Measurements from ENCODE around the gene HECTD3. TPM values are rescaled to one million over a fixed set of nuclear protein-coding genes. Genes with fewer than 3 reads are reported as not detected.
A peak's percentile ranks its signal among the peaks of the same experiment; 100 is the strongest.

Gene HECTD3
- polyA plus RNA-seq, 3 donors, result 13.9 to 53.9 (median 16.7) TPM

GRCh38 chr1:45012639-45013278 is 1.6 kb upstream of the HECTD3 start:
- Mint-ChIP-seq H3K27me3 (ENCODE audit: low read depth in 3 of 3) (no peaks in the 10 kb centered on the region), H3K9me3 (peaks cover 0 to 2% (median 0%) of the 10 kb centered on the region in 7 donors), H3K4me1 (peaks cover 57% of the 10 kb centered on the region), H3K4me3 (peak overlapping the region; percentile 86 to 89), H3K27ac (peak overlapping the region; percentile 72 to 92 (median 86)), H3K36me3 (peaks cover 30 to 35% of the 10 kb centered on the region in 2 donors)
- Histone ChIP-seq H3K9me3 (replicated peaks in 1 of 2; ENCODE audit: control insufficient read depth in 1 of 2, insufficient read depth in 1 of 2, low read length in 2 of 2) (no peaks in the 10 kb centered on the region), H3K36me3 (replicated peaks in 1 of 2; ENCODE audit: control insufficient read depth in 1 of 2, insufficient read depth in 2 of 2, low read length in 2 of 2) (peaks cover 19 to 34% of the 10 kb centered on the region in 2 donors), H3K4me2 (replicated peaks; ENCODE audit: extremely low read depth, low read length, poor library complexity, severe bottlenecking) (peak overlapping the region; percentile 99), H3K9ac (ENCODE audit: insufficient read depth, low read length, poor library complexity, severe bottlenecking) (peak overlapping the region; percentile 64), H3K79me2 (ENCODE audit: insufficient read depth, low read length) (peaks cover 35% of the 10 kb centered on the region), H4K20me1 (ENCODE audit: insufficient read depth, low read length) (peaks cover 28% of the 10 kb centered on the region), H2AFZ (ENCODE audit: insufficient read depth, low read depth, low read length, poor library complexity, severe bottlenecking) (peak overlapping the region; percentile 98), H3K27ac (ENCODE audit: low read depth in 1 of 2, low read length in 2 of 2) (peak overlapping the region; percentile 60 to 83), H3K27me3 (ENCODE audit: control insufficient read depth in 2 of 2, insufficient read depth in 2 of 2, low read length in 2 of 2) (no peaks in the 10 kb centered on the region), H3K4me1 (ENCODE audit: control insufficient read depth in 1 of 2, insufficient read depth in 2 of 2, low read length in 2 of 2) (peaks cover 33 to 51% of the 10 kb centered on the region in 2 donors), H3K4me3 (replicated peaks in 1 of 3; ENCODE audit: low read depth in 2 of 3, low read length in 3 of 3) (peak overlapping the region; percentile 44 to 96 (median 77))
- intact Hi-C loops (cut with micrococcal nuclease), result loop anchor here (2.0 to 10.0 kb wide), 5 partner anchors 26 to 572 kb away; partner anchors contain the start of genes BEST4 (in 1 of the 2), EIF2B3 (in 1 of the 2), NASP (in 1 of the 2) and TESK2 (in 1 of the 2)
- WGBS (ENCODE audit: insufficient coverage), result 2% methylated on average over 11 of the region's 21 CpGs
- TF ChIP-seq, protein P1, sequence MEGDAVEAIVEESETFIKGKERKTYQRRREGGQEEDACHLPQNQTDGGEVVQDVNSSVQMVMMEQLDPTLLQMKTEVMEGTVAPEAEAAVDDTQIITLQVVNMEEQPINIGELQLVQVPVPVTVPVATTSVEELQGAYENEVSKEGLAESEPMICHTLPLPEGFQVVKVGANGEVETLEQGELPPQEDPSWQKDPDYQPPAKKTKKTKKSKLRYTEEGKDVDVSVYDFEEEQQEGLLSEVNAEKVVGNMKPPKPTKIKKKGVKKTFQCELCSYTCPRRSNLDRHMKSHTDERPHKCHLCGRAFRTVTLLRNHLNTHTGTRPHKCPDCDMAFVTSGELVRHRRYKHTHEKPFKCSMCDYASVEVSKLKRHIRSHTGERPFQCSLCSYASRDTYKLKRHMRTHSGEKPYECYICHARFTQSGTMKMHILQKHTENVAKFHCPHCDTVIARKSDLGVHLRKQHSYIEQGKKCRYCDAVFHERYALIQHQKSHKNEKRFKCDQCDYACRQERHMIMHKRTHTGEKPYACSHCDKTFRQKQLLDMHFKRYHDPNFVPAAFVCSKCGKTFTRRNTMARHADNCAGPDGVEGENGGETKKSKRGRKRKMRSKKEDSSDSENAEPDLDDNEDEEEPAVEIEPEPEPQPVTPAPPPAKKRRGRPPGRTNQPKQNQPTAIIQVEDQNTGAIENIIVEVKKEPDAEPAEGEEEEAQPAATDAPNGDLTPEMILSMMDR (IDR thresholded peaks at IDR 0.05), result no peak
- peak in 2 of 3 donors; percentile 20 to 74 for DNase-seq

- peaks cover 33 to 51% of the 10 kb centered on the region in 2 donors for H3K4me1 ChIP-seq (ENCODE audit: control insufficient read depth in 1 of 2, insufficient read depth in 2 of 2, low read length in 2 of 2)
These were observed 914 bp upstream of the HECTD3 start, which contains the start of gene UROD for GRCh38 chr1:45011837-45012638. Gene UROD (plus strand): TSS chr1:45012254. CDS start chr1:45012266, 12 bp downstream.

More at GRCh38 chr1:45011837-45012638, 914 bp upstream of the HECTD3 start, which contains the start of gene UROD:
- Histone ChIP-seq H3K79me2 (ENCODE audit: insufficient read depth, low read length) (peaks cover 35% of the 10 kb centered on the region), H2AFZ (ENCODE audit: insufficient read depth, low read depth, low read length, poor library complexity, severe bottlenecking) (peak within 1 kb of the TSS; percentile 98), H3K27me3 (ENCODE audit: control insufficient read depth in 2 of 2, insufficient read depth in 2 of 2, low read length in 2 of 2) (no peaks in the 10 kb centered on the region), H3K36me3 (replicated peaks in 1 of 2; ENCODE audit: control insufficient read depth in 1 of 2, insufficient read depth in 2 of 2, low read length in 2 of 2) (peaks cover 26 to 41% of the 10 kb centered on the region in 2 donors), H3K27ac (ENCODE audit: low read depth in 1 of 2, low read length in 2 of 2) (peak within 1 kb of the TSS; percentile 60 to 83), H3K9me3 (replicated peaks in 1 of 2; ENCODE audit: control insufficient read depth in 1 of 2, insufficient read depth in 1 of 2, low read length in 2 of 2) (no peaks in the 10 kb centered on the region), H4K20me1 (ENCODE audit: insufficient read depth, low read length) (peaks cover 28% of the 10 kb centered on the region), H3K4me3 (replicated peaks in 1 of 3; ENCODE audit: low read depth in 2 of 3, low read length in 3 of 3) (peak within 1 kb of the TSS; percentile 77 to 96 (median 90)), H3K9ac (ENCODE audit: insufficient read depth, low read length, poor library complexity, severe bottlenecking) (peak within 1 kb of the TSS; percentile 73), H3K4me2 (replicated peaks; ENCODE audit: extremely low read depth, low read length, poor library complexity, severe bottlenecking) (peak within 1 kb of the TSS; percentile 99)
- Mint-ChIP-seq H3K27me3 (ENCODE audit: low read depth in 3 of 3) (no peaks in the 10 kb centered on the region), H3K4me1 (peaks cover 57% of the 10 kb centered on the region), H3K27ac (peak within 1 kb of the TSS; percentile 72 to 92 (median 88)), H3K36me3 (peaks cover 37 to 43% of the 10 kb centered on the region in 2 donors), H3K4me3 (peak within 1 kb of the TSS; percentile 86 to 89), H3K9me3 (peaks cover 0 to 2% (median 0%) of the 10 kb centered on the region in 7 donors)
- TF ChIP-seq, protein P1 (IDR thresholded peaks at IDR 0.05), result no peak
- DNase-seq, result peak; percentile 90 to 93 (median 92)
- intact Hi-C loops (cut with micrococcal nuclease), result loop anchor here (2.0 to 10.0 kb wide), 5 partner anchors 25 to 573 kb away; partner anchors contain the start of genes BEST4 (in 1 of the 2), EIF2B3 (in 1 of the 2), NASP (in 1 of the 2) and TESK2 (in 1 of the 2)
- under 1% methylated on average over 15 of the region's 21 CpGs for WGBS (ENCODE audit: insufficient coverage)

Data from CD14-positive monocyte (primary cell).